ENCODE data around the gene SLC39A11.

SLC39A11 gene

DNA sequence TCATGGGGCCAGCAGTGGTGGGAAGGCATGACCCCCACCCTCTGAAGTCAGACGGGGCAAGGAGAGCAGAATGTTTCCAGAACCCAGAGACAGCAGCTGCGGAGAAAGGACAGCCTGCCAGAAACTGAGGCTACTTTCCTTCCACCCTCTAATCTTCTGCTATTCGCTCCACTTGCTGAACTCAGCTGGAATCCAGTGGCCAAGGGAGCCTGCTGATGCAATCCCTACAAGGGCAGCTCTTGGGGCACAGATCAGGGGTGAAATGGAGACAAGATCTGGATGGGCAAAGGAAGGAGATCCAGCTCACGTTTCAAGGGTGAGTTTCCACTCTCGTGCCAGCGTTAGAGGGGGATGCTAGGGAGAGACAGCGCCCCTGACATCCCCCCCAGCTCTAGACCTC lies 479.1 kb downstream of the SLC39A11 start:
- H3K4me3 ChIP-seq (ENCODE audit: low read depth, low read length): no peak overlapping the region
- DNase-seq (ENCODE audit: low read depth): no peak

DNA sequence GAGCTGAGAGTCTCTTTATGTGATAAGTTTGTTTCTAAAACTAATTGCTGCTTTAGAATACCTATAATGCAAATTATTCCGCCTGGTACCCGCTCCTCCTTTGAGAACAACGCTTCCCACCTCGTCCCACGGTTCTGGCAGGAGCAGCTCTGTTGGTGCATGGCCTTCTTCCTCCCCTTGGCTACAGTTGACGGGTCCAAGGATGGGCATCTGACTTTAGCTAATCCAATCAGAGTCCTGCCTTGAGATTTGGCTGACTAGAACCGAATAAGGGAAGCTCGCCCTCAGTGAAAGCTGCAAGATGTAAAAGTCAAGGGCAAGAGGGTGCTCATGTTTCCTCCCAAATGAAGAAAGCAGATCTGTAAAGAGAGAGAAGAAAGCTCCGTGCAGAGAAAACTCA lies 481.3 kb downstream of the SLC39A11 start:
- no peak for DNase-seq (ENCODE audit: low read depth)
- no peak overlapping the region for H3K4me3 ChIP-seq (ENCODE audit: low read depth, low read length)

DNA sequence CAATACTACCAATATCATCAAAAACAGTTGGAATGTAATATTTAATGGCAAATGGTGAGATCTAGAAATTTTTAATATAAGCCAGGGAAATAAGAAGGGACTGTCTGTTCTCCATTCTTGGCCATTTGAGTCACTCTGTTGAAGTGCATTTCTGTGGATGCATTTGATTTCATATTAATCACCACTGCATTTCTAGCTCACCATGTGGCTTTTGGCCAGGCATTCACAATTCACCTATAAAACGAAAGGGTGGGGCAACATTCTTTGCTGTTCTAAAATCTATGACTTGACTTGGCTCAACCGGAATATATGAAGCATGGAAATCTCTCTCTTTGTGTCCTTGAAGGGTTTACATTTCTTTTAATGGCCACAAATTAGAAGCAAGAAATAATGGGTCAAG lies 483.0 kb downstream of the SLC39A11 start:
- DNase-seq (ENCODE audit: low read depth): no peak
- H3K4me3 ChIP-seq (ENCODE audit: low read depth, low read length): no peak overlapping the region

DNA sequence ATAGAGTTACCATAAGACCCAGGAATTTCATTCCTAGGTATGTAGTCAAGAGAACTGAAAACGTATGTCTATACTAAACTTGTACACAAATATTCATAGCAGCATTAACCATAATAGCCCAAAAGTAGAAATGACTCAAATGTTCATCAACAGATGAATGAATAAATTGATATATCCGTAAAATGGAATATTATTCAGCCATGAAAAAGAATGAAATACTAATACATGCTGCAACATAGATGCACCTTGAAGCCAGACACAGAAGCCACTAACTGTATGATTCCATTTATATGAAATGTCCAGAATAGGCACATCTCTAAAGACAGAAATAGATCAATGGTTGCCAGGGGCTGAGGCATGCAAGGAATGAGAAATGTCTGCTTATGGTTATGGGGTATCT lies 484.1 kb downstream of the SLC39A11 start:
- DNase-seq (ENCODE audit: low read depth): no peak
- no peak overlapping the region for H3K4me3 ChIP-seq (ENCODE audit: low read depth, low read length)

DNA sequence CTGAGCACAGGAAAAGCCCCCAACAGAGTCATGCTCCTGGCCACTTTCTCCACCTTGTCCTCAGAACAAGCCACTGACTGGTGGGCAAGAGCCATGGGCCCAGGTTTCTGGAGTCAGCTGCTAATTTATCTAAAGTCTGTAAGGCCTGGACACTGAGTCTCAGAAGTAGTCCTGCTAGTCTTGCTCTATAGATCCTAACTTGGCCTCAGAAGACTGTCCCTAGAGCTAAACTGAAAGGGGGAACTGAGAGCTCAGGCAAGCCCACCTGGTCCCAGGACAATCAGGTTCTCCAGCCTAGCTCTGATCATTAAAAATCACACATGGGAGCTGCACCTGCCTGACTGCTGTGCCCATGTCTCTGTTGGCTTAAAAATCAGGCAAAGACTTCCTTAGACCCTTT lies 485.8 kb downstream of the SLC39A11 start:
- H3K4me3 ChIP-seq (ENCODE audit: low read depth, low read length): no peak overlapping the region
- DNase-seq (ENCODE audit: low read depth): no peak

DNA sequence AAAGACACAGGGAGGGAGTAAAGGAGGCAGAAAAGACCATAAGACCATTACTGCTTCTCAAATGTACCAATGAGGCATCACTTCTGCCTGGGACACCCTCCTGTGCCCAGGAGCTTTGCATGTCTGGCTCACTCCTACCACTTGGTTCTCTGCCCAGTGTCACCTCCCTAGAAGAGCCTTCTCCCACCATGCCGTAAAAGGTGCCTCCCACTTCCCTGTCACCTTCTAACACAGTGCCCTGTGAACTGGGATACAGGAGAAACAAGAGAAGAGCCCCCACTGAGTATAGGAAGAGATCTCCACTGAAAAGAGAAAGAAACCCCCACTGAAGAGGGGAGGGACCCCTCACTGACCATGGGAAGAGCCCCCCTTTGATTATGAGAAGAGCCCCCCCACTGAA lies 486.9 kb downstream of the SLC39A11 start:
- no peak for DNase-seq (ENCODE audit: low read depth)
- no peak overlapping the region for H3K4me3 ChIP-seq (ENCODE audit: low read depth, low read length)

DNA sequence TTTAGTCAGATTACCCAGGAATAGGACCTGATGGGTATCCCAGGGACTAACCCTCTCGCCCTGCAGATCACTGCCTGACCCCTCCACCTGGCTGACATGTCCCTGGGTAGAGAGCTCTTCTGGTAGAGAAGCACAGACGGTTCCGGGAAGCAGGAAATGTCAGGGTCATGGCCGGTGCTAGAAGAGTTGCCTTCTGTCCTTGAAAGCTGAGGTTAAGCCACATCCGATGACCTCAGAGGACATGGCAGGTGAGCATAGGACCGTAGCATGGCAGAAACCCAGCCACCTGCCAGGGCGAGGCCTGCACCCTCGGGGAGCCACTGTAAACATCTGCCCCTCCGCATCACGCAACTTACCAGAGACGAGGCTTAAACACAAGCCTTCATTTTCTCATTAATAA lies 488.0 kb downstream of the SLC39A11 start:
- no peak overlapping the region for H3K4me3 ChIP-seq (ENCODE audit: low read depth, low read length)
- no peak for DNase-seq (ENCODE audit: low read depth)

DNA sequence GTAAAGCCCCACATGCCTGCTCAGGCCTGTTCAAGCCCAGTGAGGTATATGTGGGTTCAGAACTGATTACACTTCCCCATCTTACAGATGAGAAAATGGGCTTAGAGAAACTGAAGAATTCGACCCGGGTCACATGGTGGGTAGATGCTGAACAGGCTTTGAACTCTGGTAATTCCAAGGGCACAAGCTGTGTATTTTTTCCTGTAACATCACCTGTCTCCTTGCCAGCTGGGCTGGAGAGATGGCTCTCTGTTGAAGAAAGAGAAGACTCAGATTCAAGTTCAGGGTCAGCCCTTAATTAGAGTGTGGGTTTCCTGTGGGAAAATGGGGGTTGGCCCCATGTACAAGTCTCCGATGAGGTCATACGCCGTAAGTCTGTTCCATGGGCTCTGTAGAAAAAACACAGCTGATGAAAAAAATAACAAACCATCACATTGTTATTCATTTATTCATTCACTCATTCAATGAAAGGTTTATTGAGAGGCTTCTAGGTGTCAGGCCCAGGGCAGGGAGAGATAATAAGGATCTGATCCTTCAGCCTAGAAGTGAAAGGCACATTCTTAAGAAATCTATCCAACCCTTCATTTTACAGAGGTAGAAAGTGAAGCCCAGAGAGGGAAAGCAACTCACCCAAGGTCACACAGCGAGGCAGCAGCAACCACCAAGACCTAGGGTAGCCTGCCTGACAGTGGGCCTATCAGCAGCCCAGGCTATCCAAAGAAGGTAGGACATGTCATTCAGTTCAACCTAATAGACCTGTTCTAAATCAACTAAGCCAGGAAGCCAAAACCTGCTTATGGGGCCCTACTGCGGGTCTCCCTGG lies 488.9 kb downstream of the SLC39A11 start:
- no peak for DNase-seq (ENCODE audit: low read depth)
- H3K4me3 ChIP-seq (ENCODE audit: low read depth, low read length): no peak overlapping the region

DNA sequence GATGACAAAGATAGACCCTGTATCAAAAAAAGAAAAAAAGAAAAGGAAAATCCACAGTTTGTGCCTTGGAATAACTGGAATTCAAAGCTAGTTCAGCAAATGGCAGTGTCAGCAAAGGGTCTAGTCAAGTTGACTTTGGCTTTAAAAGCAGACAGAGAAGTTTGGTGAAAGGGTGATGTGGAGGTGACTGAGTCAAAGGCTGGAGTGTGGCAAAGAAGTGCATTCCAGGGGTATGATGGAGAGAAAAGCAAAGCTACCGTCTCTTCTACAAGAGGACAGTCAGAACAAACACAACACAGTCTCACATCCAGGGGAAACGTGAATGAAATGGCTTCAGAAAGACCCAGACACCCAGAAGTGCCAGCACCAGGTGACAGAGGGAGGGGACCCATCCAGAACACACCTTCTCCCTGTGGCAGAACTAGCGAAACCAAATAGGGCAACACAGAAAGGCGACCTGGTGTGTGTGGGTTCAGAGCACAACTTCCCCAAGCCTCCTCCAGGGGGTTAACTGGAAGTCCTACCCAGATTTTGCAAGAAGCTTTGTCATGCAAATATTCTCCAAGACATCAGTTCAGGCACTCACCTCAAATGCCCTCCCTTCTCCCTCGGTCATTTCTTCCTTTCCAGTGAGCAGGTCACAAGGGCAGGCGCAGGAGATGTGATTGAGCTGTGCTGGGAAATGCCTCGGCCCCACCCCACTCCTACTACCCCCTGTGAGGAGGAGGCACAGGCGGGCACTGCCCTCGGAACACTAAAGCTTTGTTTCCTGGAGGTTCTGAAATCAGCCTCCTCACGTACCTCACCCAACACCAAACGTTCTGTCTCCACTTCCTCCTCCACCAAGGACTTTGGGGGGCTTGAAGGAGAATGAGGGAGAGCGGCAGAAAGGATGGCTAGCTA lies 489.7 kb downstream of the SLC39A11 start:
- no peak overlapping the region for H3K4me3 ChIP-seq (ENCODE audit: low read depth, low read length)
- DNase-seq (ENCODE audit: low read depth): no peak

DNA sequence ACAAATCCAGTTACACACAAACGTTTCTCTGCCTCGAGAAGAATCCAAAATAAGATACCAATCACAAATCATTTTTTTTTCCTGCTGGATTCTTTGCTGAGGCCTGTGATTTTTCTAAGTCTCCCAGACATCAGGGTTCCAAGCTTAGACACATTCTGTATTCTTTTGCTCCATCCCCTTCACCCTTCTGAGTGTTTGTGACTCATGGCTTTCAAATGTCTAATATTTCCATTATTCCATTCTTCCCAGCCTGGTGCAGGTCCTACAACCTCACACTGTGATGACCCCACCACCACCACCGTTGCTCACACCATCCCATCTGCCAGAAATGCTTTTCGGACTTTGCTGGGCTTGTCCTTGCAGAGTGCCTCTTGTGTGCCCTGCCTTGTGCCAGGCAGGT lies 491.6 kb downstream of the SLC39A11 start:
- no peak overlapping the region for H3K4me3 ChIP-seq (ENCODE audit: low read depth, low read length)
- no peak for DNase-seq (ENCODE audit: low read depth)

DNA sequence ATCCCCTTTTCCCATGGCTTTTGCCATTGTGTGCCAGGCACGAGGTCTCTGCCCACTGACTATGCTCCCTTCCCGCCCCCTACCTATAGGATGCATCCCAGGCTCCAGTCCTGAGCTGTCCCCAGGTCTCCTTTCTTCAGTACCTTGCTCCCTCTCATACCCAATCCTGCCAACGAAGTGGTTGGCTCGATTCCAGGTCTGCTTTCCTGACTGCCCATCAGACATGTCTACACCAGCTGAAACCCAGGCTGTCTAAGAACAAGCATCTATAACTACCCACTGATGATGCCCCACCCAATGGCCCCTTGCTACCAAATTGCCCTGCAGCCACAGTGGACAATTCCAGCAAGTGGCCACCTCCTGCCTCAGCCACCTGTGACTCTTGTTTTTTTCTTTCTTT lies 492.6 kb downstream of the SLC39A11 start:
- no peak for DNase-seq (ENCODE audit: low read depth)
- H3K4me3 ChIP-seq (ENCODE audit: low read depth, low read length): no peak overlapping the region

DNA sequence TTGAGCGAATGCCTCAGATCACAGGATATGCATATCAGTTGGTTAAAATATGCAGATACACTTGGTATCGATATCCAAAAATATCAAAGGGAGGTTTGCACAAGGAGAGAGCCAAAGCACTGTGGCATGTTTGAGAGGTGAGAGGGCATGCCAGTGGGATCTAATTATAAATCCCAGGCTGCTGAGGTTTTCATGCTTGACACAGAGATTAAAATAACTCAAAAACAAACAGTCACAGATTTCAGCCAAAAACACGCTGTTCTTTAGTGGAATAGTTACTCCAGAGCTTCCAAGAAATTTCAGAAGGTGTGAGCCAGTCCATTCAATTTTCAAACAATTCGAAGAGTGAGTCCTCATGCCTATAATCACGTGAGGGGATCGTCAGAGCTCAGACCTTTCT lies 493.8 kb downstream of the SLC39A11 start:
- DNase-seq (ENCODE audit: low read depth): no peak
- no peak overlapping the region for H3K4me3 ChIP-seq (ENCODE audit: low read depth, low read length)

DNA sequence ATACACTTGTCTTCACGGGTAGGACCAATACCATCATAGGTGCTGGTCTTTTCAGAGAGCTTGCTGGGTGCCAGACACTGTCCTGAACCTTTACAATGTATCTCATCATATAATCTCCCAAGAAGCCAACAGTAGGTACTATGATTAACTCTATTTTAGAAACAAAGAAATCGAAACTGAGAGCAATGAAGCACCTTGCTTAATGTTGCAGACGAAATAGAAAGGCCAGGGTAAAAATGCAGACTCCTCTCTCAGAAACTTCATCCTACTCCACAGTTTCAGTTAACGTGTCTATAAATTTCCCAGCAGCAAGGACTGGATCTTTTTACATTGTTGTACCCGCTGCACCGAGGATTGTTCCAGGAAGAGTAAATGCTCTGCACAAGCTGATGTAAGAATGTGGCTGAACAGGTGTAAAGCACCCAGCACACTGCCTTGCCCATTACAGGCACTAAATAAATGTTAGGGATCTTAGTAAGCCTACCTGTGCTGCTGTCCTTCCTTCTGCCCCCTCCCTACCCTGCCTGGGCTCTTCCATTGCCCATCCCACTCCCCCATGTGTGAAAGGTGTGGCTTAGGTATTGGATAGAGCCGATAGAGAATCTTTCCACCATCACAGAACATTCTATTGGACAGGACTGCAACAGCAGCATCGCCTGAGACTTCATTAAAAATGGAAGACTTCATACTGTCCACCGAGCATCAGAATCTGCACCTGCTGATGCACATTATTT lies 495.0 kb downstream of the SLC39A11 start:
- DNase-seq (ENCODE audit: low read depth): no peak
- no peak overlapping the region for H3K4me3 ChIP-seq (ENCODE audit: low read depth, low read length)
